Activated CD8-positive, alpha-beta T cell treated with anti-CD3 and anti-CD28 coated beads, Interleukin-2, amount 10 ng/mL, durations not matched to agents 7 days and 5 days (primary cell): ENCODE results near the gene CAPN12. TPM values are rescaled to one million over a fixed set of nuclear protein-coding genes. Genes with fewer than 3 reads are reported as not detected.

Source experiments
- ATAC-seq: fragments of 150-1000 bp; cut with Tn5 transposase; one replicate; pipeline ENCODE4 v1.10.0; 2021; ENCODE audit warnings: moderate library complexity
- CTCF ChIA-PET: fragments of 350-600 bp; sonication (Branson Sonifier 250); formaldehyde crosslinking; loops from one replicate; lab custom pipeline; 2021; ENCODE audit warnings: antibody characterized with exemption; lab: Charles Lee
- POLR2A ChIA-PET: fragments of 350-600 bp; sonication (Branson Sonifier 250); formaldehyde crosslinking; loops from one replicate; lab custom pipeline; 2021; ENCODE audit warnings: antibody characterized with exemption; lab: Charles Lee
- DNase-seq: peaks from one replicate; pipeline ENCODE4 v3.0.0-alpha.2; 2020
- H3K27ac Mint-ChIP-seq: one replicate; pipeline ENCODE4 v1.8.0; 2021; ENCODE audit warnings: mild to moderate bottlenecking, mixed read lengths
- H3K27me3 Mint-ChIP-seq: one replicate; pipeline ENCODE4 v1.8.0; 2021; ENCODE audit warnings: low read depth, mixed read lengths
- H3K36me3 Mint-ChIP-seq: one replicate; pipeline ENCODE4 v1.8.0; 2021; ENCODE audit warnings: low read depth, mixed read lengths
- H3K4me1 Mint-ChIP-seq: one replicate; pipeline ENCODE4 v1.8.0; 2021; ENCODE audit warnings: low read depth, mixed read lengths
- H3K4me3 Mint-ChIP-seq: one replicate; pipeline ENCODE4 v1.8.0; 2021; ENCODE audit warnings: mild to moderate bottlenecking, mixed read lengths
- H3K9me3 Mint-ChIP-seq: one replicate; pipeline ENCODE4 v1.8.0; 2022; ENCODE audit warnings: mixed read lengths; ENCODE audit not compliant: insufficient read depth
- total RNA-seq, 2 experiments: library from RNA; stranded (reverse); gene quantifications; one replicate each; pipeline ENCODE4 v1.2.3, GENCODE V29; 2021

Gene CAPN12
- total RNA-seq, 2 experiments from 2014 or later: 12.2 to 16.2 TPM

DNA sequence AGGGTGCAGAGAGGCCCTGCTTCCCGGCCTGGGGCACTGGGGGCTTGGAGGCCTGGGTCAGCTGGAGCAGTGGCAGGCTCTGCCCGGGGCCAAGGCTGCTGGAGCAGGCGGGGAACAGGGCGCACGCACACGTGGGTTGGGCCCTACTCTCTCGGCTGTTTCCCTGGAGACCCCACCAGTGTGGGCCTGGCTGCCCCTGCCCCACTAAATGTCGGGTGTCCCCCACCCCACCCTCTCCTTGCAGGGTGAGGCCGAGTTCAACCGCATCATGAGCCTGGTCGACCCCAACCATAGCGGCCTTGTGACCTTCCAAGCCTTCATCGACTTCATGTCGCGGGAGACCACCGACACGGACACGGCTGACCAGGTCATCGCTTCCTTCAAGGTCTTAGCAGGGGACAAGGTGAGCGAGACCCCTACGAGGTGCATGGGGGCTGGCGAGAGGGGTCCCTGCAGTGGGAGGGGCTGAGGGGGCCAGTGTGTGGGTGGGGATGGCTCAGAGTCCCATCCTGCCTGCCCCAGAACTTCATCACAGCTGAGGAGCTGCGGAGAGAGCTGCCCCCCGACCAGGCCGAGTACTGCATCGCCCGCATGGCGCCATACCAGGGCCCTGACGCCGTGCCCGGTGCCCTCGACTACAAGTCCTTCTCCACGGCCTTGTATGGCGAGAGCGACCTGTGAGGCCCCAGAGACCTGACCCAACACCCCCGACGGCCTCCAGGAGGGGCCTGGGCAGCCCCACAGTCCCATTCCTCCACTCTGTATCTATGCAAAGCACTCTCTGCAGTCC lies 15.3 kb downstream of the CAPN12 start:
- H3K36me3 Mint-ChIP-seq: peaks cover 59% of the 10 kb centered on the region
- no peaks in the 10 kb centered on the region for H3K27me3 Mint-ChIP-seq
- ATAC-seq: no peak
- ChIA-PET CTCF (interaction anchor here (1.4 kb wide), 1 partner anchor 202 kb away, joined by 7 read pairs; the partner anchor contains the start of genes MRPS12 and SARS2), POLR2A (no interaction called here)
- no peak overlapping the region for H3K4me3 Mint-ChIP-seq
- no peak for DNase-seq
- no peak overlapping the region for H3K27ac Mint-ChIP-seq
- H3K4me1 Mint-ChIP-seq: peaks cover 25% of the 10 kb centered on the region
- no peaks in the 10 kb centered on the region for H3K9me3 Mint-ChIP-seq

GRCh38 chr19:38727868-38728660 lies 16.2 kb downstream of the CAPN12 start:
- Mint-ChIP-seq H3K27ac (no peak overlapping the region), H3K36me3 (peaks cover 59% of the 10 kb centered on the region), H3K27me3 (no peaks in the 10 kb centered on the region), H3K4me1 (peaks cover 16% of the 10 kb centered on the region), H3K9me3 (no peaks in the 10 kb centered on the region), H3K4me3 (no peak overlapping the region)
- no peak for ATAC-seq
- DNase-seq: no peak
- POLR2A ChIA-PET: interaction anchor here (0.5 kb wide), 1 partner anchor 107 kb away, joined by 4 read pairs; no protein-coding TSS in a partner anchor
- CTCF ChIA-PET: no interaction called here

GRCh38 chr19:38727306-38727867 lies 16.9 kb downstream of the CAPN12 start:
- CTCF ChIA-PET: no interaction called here
- peaks cover 13% of the 10 kb centered on the region for H3K4me1 Mint-ChIP-seq

DNA sequence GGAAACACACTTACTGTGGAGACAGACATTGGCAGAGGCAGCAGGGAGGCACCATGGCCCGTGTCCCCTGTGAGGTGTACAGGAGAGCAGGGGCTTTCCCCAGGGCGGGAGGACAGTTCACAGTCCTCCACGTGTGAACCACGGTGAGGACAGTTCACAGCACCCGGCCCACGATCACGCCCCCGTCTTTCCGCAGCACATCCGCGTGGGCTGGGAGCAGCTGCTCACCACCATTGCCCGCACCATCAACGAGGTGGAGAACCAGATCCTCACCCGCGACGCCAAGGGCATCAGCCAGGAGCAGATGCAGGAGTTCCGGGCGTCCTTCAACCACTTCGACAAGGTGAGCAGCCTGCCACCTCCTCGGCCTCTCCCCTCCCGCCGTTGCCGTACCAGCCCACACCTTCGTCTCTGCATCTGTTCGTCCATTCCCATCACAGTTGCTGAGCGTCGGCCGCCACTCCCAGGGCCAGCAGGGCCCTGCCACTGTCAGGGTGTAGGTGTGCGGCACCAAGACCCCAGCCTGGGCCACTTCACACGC lies 17.4 kb downstream of the CAPN12 start:
- Mint-ChIP-seq H3K9me3 (no peaks in the 10 kb centered on the region), H3K27me3 (no peaks in the 10 kb centered on the region), H3K36me3 (peaks cover 53% of the 10 kb centered on the region), H3K4me1 (peaks cover 10% of the 10 kb centered on the region), H3K27ac (peak overlapping the region; percentile 29), H3K4me3 (no peak overlapping the region)
- DNase-seq (no peak), ATAC-seq (no peak)
- ChIA-PET CTCF (no interaction called here), POLR2A (no interaction called here)

More at GRCh38 chr19:38727306-38727867, 16.9 kb downstream of the CAPN12 start:
- no peak overlapping the region for H3K4me3 Mint-ChIP-seq
- H3K27ac Mint-ChIP-seq: no peak overlapping the region
- DNase-seq (no peak), ATAC-seq (no peak)
- peaks cover 56% of the 10 kb centered on the region for H3K36me3 Mint-ChIP-seq
- H3K27me3 Mint-ChIP-seq: no peaks in the 10 kb centered on the region
- POLR2A ChIA-PET: no interaction called here
- H3K9me3 Mint-ChIP-seq: no peaks in the 10 kb centered on the region

DNA sequence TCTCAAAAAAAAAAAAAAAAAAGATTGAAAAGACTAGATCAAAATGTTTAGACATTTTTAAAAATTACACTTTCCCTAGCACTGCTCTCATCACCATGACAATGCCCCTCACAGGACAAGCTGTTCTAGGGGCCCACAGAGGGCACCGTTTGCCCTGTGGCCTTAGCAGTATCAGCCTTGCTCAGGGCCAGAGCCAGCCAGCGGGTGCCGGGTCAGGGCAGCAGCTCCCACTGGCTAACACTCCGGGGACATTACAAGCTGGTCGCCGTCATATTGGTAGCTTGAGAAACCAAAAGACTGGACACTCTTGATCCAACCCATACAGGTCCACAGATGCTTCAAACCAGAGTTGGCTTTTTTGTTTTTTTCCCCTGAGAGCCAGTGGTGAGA lies 18.0 kb downstream of the CAPN12 start:
- ATAC-seq (no peak), DNase-seq (no peak)
- POLR2A ChIA-PET: no interaction called here
- Mint-ChIP-seq H3K4me1 (peaks cover 10% of the 10 kb centered on the region), H3K9me3 (no peaks in the 10 kb centered on the region), H3K4me3 (no peak overlapping the region), H3K27me3 (no peaks in the 10 kb centered on the region), H3K36me3 (peaks cover 50% of the 10 kb centered on the region), H3K27ac (no peak overlapping the region)
- CTCF ChIA-PET: interaction anchor here (1.0 kb wide), 1 partner anchor 323 kb away, joined by 3 read pairs; the partner anchor contains the start of gene FAM98C

DNA sequence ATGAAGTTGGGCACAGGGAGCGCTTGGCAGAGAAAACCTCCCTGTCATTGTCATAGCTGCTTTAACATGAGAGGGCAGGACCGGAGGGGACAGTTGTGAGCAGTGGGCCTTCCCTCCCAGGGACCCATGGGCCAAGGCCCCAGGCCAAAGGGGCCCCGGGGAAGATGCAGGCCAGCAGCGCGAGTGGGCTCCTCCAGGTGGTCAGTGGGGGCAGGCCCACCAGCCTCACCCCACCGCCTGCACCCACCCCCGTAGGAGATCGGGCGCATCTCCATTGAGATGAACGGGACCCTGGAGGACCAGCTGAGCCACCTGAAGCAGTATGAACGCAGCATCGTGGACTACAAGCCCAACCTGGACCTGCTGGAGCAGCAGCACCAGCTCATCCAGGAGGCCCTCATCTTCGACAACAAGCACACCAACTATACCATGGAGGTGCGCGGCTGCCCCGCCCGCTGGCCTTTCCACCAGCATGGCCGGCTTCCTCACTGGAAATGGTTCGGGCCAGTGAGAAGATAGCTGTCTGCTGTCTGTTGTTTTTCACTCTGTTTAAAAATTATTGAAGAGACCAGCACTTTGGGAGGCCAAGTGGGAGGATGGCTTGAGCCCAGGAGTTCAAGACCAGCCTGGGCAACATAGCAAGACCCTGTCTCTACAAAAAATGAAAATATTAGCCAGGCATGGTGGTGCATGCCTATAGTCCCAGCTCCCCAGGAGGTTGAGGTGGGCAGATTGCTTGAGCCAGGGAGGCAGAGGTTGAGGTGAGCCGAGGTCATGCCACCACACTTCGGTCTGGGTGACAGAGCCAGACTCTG lies 18.6 kb downstream of the CAPN12 start:
- H3K4me1 Mint-ChIP-seq: peaks cover 10% of the 10 kb centered on the region
- no peaks in the 10 kb centered on the region for H3K27me3 Mint-ChIP-seq
- ChIA-PET POLR2A (no interaction called here), CTCF (interaction anchor here (1.0 to 2.4 kb wide), 2 partner anchors 205 to 323 kb away, joined by 3 to 6 read pairs; partner anchors contain the start of genes FAM98C, MRPS12 and SARS2)
- H3K4me3 Mint-ChIP-seq: no peak overlapping the region
- H3K9me3 Mint-ChIP-seq: no peaks in the 10 kb centered on the region
- DNase-seq: no peak
- H3K36me3 Mint-ChIP-seq: peaks cover 50% of the 10 kb centered on the region
- ATAC-seq: no peak
- no peak overlapping the region for H3K27ac Mint-ChIP-seq

DNA sequence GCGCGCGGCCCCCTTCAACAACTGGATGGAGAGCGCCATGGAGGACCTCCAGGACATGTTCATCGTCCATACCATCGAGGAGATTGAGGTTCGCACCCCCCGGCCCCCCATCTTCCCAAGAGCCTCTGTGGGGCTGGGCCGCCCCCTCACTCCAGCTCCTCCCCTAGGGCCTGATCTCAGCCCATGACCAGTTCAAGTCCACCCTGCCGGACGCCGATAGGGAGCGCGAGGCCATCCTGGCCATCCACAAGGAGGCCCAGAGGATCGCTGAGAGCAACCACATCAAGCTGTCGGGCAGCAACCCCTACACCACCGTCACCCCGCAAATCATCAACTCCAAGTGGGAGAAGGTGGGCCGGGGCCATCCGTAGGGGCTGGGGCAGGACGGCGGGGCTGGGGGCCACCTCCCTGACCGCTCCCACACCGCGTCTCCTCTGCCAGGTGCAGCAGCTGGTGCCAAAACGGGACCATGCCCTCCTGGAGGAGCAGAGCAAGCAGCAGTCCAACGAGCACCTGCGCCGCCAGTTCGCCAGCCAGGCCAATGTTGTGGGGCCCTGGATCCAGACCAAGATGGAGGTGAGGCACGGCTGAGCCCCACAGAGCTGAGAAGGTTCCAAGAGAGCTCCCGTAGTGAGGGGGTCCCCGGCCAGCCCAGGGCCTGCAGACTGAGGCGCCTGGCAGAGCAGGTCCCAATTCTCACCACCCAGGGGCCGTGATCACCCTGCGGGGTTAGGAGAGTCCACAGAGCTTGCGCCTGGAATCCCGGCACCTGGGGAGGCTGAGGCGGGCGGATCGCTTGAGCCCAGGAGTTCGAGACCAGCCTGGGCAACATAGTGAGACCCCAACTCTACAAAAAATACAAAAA lies 20.1 kb downstream of the CAPN12 start:
- POLR2A ChIA-PET: interaction anchor here (1.6 kb wide), 1 partner anchor 10 kb away, joined by 3 read pairs; no protein-coding TSS in a partner anchor
- ATAC-seq (no peak), DNase-seq (no peak)
- Mint-ChIP-seq H3K4me3 (no peak overlapping the region), H3K27ac (no peak overlapping the region), H3K4me1 (peaks cover 3% of the 10 kb centered on the region), H3K9me3 (no peaks in the 10 kb centered on the region), H3K36me3 (peaks cover 38% of the 10 kb centered on the region), H3K27me3 (no peaks in the 10 kb centered on the region)
- CTCF ChIA-PET: interaction anchor here (0.8 to 2.4 kb wide), 2 partner anchors 9 to 206 kb away, joined by 3 to 6 read pairs; partner anchors contain the start of genes MRPS12 and SARS2

DNA sequence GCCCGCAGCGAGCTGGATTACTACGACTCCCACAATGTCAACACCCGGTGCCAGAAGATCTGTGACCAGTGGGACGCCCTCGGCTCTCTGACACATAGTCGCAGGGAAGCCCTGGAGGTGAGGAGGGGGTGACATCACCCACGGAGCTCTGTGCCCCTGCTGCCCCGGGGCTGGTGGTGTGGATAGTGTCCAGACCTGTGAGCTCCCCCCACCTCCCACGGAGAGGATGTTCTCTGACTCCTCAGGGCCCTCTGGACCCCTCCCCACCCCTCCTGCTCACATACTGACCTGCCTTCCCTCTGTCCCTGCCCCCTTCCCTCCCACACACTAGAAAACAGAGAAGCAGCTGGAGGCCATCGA lies 20.7 kb downstream of the CAPN12 start:
- DNase-seq: no peak
- no peak for ATAC-seq
- Mint-ChIP-seq H3K27ac (no peak overlapping the region), H3K4me1 (peaks cover 3% of the 10 kb centered on the region), H3K27me3 (no peaks in the 10 kb centered on the region), H3K9me3 (no peaks in the 10 kb centered on the region), H3K36me3 (peaks cover 38% of the 10 kb centered on the region), H3K4me3 (no peak overlapping the region)
- ChIA-PET POLR2A (interaction anchor here (1.6 kb wide), 1 partner anchor 11 kb away, joined by 3 read pairs; no protein-coding TSS in a partner anchor), CTCF (interaction anchor here (2.4 kb wide), 1 partner anchor 207 kb away, joined by 6 read pairs; the partner anchor contains the start of genes MRPS12 and SARS2)

DNA sequence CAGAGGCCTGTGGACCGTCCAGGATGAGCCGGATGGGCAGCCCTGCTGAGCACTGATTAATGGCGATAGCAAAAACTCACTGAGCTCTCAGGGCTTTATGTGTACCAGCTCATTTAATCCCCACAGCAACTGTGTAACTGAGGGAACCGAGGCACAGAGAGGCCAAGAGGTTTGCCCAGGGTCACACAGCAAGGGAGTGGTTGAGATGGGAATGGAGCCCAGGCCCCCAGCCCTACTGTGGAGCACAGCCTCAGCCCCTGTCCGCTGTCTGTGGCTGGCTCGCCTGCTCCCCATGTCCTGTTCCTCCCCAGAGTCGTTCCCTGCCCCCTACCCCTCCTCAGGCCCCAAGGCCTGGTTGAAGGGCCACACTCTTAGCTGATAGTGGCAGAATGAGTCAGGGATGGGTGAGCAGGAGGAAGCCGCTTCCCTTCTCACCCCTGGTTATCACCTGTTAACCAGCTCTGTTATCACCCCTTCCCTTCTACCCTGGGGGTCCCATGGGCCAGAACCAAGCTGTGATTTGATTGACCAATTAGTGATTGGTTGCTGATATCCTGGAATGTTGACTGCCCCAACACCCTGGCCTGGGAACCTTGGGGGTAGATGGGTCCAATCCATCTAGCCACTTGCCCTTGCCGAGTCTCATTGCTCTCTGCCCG lies 21.2 kb downstream of the CAPN12 start:
- H3K4me1 Mint-ChIP-seq: peaks cover 2% of the 10 kb centered on the region
- DNase-seq (no peak), ATAC-seq (no peak)
- no peaks in the 10 kb centered on the region for H3K27me3 Mint-ChIP-seq
- ChIA-PET POLR2A (interaction anchor here (1.6 kb wide), 1 partner anchor 11 kb away, joined by 3 read pairs; no protein-coding TSS in a partner anchor), CTCF (no interaction called here)
- H3K27ac Mint-ChIP-seq: no peak overlapping the region
- H3K4me3 Mint-ChIP-seq: no peak overlapping the region
- H3K36me3 Mint-ChIP-seq: peaks cover 40% of the 10 kb centered on the region
- H3K9me3 Mint-ChIP-seq: no peaks in the 10 kb centered on the region
